ENCODE data around the gene KCNJ10. TPM values are rescaled to one million over a fixed set of nuclear protein-coding genes. Genes with fewer than 3 reads are reported as not detected.

Gene KCNJ10
- total and polyA plus RNA-seq, 2 donors (not counting 3 experiments of a cell fraction or from before 2014, with no cell fraction given) = not detected

GRCh38 chr1:160004425-160004824 is 65.5 kb downstream of the KCNJ10 start:
- intact Hi-C loops (cut with micrococcal nuclease) = no loop called here
- no peaks in the 10 kb centered on the region for H3K9me1 ChIP-seq (replicated peaks; ENCODE audit: control insufficient read depth, extremely low read depth, insufficient read depth, low read length)
- H4K20me1 ChIP-seq (replicated peaks; ENCODE audit: control insufficient read depth, extremely low read depth, insufficient read depth, low read length) = no peaks in the 10 kb centered on the region
- H3K4me3 ChIP-seq (replicated peaks in 1 of 3; ENCODE audit: insufficient read depth in 1 of 3, low read depth in 1 of 3, low read length in 3 of 3) = no peak overlapping the region
- DNase-seq (ENCODE audit: low read depth, low spot score) (no peak), FAIRE-seq (no peak)
- dilution Hi-C loops (cut with MboI; ENCODE audit: extremely low pct_ligation_motif_present, low sequenced_read_pairs) = no loop called here
- BruUV-seq (replicated peaks) = no TSS peak
- H3K9ac ChIP-seq (replicated peaks; ENCODE audit: extremely low read depth, insufficient read depth, low read length) = no peak overlapping the region
- no peak overlapping the region for H3K4me2 ChIP-seq (ENCODE audit: insufficient read depth, low read length)
- peaks cover 3 to 11% of the 10 kb centered on the region in 2 experiments for H3K27me3 ChIP-seq (ENCODE audit: control insufficient read depth in 2 of 2, insufficient read depth in 2 of 2, low read length in 2 of 2)
- H3K79me2 ChIP-seq (ENCODE audit: control insufficient read depth, insufficient read depth, low read length) = no peaks in the 10 kb centered on the region
- no peak for TF ChIP-seq POLR2AphosphoS5 (IDR thresholded peaks at IDR 0.05; ENCODE audit: insufficient read depth, low read depth, low read length)
- TF ChIP-seq EZH2 (IDR thresholded peaks at IDR 0.05; ENCODE audit: borderline replicate concordance, low read depth, low read length, severe bottlenecking) = no peak
- TF ChIP-seq POLR2A (IDR thresholded peaks at IDR 0.05; ENCODE audit: low read depth, low read length) = no peak
- no peak for TF ChIP-seq GATA2 (IDR thresholded peaks at IDR 0.05; ENCODE audit: insufficient read depth, insufficient read length, low read depth, low read length)
- no peak for TF ChIP-seq CTCF (IDR thresholded peaks at IDR 0.05; ENCODE audit: extremely low read depth in 1 of 2, insufficient read depth in 1 of 2, low read depth in 1 of 2, low read length in 2 of 2)
- no peak for TF ChIP-seq MAX (IDR thresholded peaks at IDR 0.05; ENCODE audit: insufficient read depth, insufficient read length)
- H3K36me3 ChIP-seq (ENCODE audit: control insufficient read depth in 2 of 2, extremely low read depth in 1 of 2, insufficient read depth in 2 of 2, low read length in 2 of 2) = no peaks in the 10 kb centered on the region
- H3K27ac ChIP-seq (ENCODE audit: insufficient read depth, low read depth, low read length) = no peak overlapping the region
- ChIA-PET POLR2A (no interaction called here), CTCF (interaction anchor here (0.9 to 7.4 kb wide), 9 partner anchors 33 to 871 kb away, joined by 3 to 169 read pairs (median 5); partner anchors contain the start of gene IGSF9)
- H3K9me3 ChIP-seq (replicated peaks; ENCODE audit: control insufficient read depth, insufficient read depth, low read length) = no peaks in the 10 kb centered on the region
- H3K4me1 ChIP-seq (ENCODE audit: control insufficient read depth, extremely low read depth, insufficient read depth, low read length) = no peaks in the 10 kb centered on the region
- no peak overlapping the region for H2AFZ ChIP-seq (ENCODE audit: low read depth, low read length)

All from endothelial cell of umbilical vein (primary cell).